Neural progenitor cell (in vitro differentiated cells): ENCODE measurements around the gene FHDC1. TPM values are rescaled to one million over a fixed set of nuclear protein-coding genes. Genes with fewer than 3 reads are reported as not detected.

Source experiments
- DNase-seq: peaks from one replicate; pipeline ENCODE4 v3.0.0-alpha.2; 2016; ENCODE audit warnings: low spot score
- H2AFZ ChIP-seq: fragments of 200-600 bp; sonication (generic); replicated peaks from 2 replicates; pipeline ENCODE4 v1.6.1; 2016; ENCODE audit warnings: antibody characterized with exemption
- H3F3A ChIP-seq: fragments of 200-600 bp; sonication (generic); 2 replicates; pipeline ENCODE4 v1.6.1; 2016; ENCODE audit warnings: antibody characterized with exemption, low read depth
- H3K27ac ChIP-seq: fragments of 200-600 bp; sonication (generic); 2 replicates; pipeline ENCODE4 v1.5.1; 2016; ENCODE audit warnings: mild to moderate bottlenecking
- H3K27me3 ChIP-seq: fragments of 200-600 bp; sonication (generic); 2 replicates; pipeline ENCODE4 v1.6.1; 2016; ENCODE audit warnings: mild to moderate bottlenecking, moderate library complexity
- H3K36me3 ChIP-seq: fragments of 200-600 bp; sonication (generic); 2 replicates; pipeline ENCODE4 v1.5.1; 2016
- H3K4me1 ChIP-seq: fragments of 200-600 bp; sonication (generic); 2 replicates; pipeline ENCODE4 v1.6.1; 2016; ENCODE audit warnings: mixed run types
- H3K4me2 ChIP-seq: fragments of 200-600 bp; sonication (generic); 2 replicates; pipeline ENCODE4 v1.6.1; 2016
- H3K4me3 ChIP-seq: fragments of 200-600 bp; sonication (generic); 2 replicates; pipeline ENCODE4 v1.5.1; 2016
- H3K79me2 ChIP-seq: fragments of 200-600 bp; sonication (generic); 2 replicates; pipeline ENCODE4 v1.6.1; 2016; ENCODE audit warnings: low read depth
- H3K9ac ChIP-seq: fragments of 200-600 bp; sonication (generic); 2 replicates; pipeline ENCODE4 v1.6.1; 2016
- H3K9me3 ChIP-seq: fragments of 200-600 bp; sonication (generic); 2 replicates; pipeline ENCODE4 v1.5.1; 2016; ENCODE audit warnings: low read depth
- H4K20me1 ChIP-seq: fragments of 200-600 bp; sonication (generic); 2 replicates; pipeline ENCODE4 v1.6.1; 2016; ENCODE audit warnings: low read depth
- H3K27ac Mint-ChIP-seq: 3 replicates; pipeline ENCODE4 v1.8.0; 2021; ENCODE audit warnings: mixed read lengths
- H3K27me3 Mint-ChIP-seq: 2 replicates; pipeline ENCODE4 v1.8.0; 2022; ENCODE audit warnings: low read depth, mild to moderate bottlenecking, inconsistent platforms, moderate library complexity, mixed read lengths; ENCODE audit not compliant: insufficient read depth
- H3K36me3 Mint-ChIP-seq: 3 replicates; pipeline ENCODE4 v1.8.0; 2021; ENCODE audit warnings: mixed read lengths
- H3K4me1 Mint-ChIP-seq: 3 replicates; pipeline ENCODE4 v1.8.0; 2021; ENCODE audit warnings: mixed read lengths
- H3K4me3 Mint-ChIP-seq: 3 replicates; pipeline ENCODE4 v1.8.0; 2021; ENCODE audit warnings: mild to moderate bottlenecking, moderate library complexity, mixed read lengths
- H3K9me3 Mint-ChIP-seq: 3 replicates; pipeline ENCODE4 v1.8.0; 2020; ENCODE audit warnings: mixed read lengths
- CTCF ChIP-seq: fragments of 200-600 bp; sonication (generic); IDR thresholded peaks from 2 replicates; pipeline ENCODE4 v1.5.1; 2017; ENCODE audit warnings: antibody characterized with exemption, mild to moderate bottlenecking
- EZH2 ChIP-seq: fragments of 200-600 bp; sonication (generic); IDR thresholded peaks from 2 replicates; pipeline ENCODE4 v1.6.1; 2017; ENCODE audit warnings: antibody characterized with exemption, mild to moderate bottlenecking, moderate library complexity
- EZH2phosphoT487 ChIP-seq: fragments of 200-600 bp; sonication (generic); IDR thresholded peaks from 2 replicates; pipeline ENCODE4 v1.6.1; 2017; ENCODE audit warnings: antibody characterized with exemption
- total RNA-seq: library from RNA; depleted of rRNA; stranded (reverse); fragments of >200 nt; gene quantifications from 2 replicates; pipeline ENCODE4 v1.2.3, GENCODE V29; 2015; ENCODE audit warnings: low replicate concordance

Gene FHDC1
- total RNA-seq, 1 donor from 2014 or later = 3.0 TPM

DNA sequence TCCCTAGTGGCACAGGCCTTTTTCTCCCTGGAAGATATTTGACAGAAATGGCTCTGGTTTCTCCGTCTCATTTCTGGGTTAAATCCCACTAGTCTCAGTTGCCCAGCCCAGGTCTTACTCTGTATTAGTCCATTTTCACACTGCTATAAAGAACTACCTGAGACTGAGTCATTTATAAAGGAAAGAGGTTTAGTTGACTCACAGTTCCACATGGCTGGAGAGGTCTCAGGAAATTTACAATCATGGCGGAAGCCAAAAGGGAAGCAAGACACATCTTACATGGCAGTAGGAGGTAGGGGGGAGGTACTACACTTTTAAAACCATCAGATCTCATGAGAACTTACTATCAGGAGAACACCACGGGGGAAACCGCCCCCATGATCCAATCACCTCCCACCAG, 81.9 kb downstream of the FHDC1 start:
- no peaks in the 10 kb centered on the region for H3K36me3 ChIP-seq
- H3K27ac Mint-ChIP-seq = no peak overlapping the region
- H3K4me3 ChIP-seq = no peak overlapping the region
- peaks cover 5% of the 10 kb centered on the region for H3K4me1 Mint-ChIP-seq
- H3K4me1 ChIP-seq = peaks cover 14% of the 10 kb centered on the region
- H4K20me1 ChIP-seq = no peaks in the 10 kb centered on the region
- no peak overlapping the region for H2AFZ ChIP-seq
- no peak overlapping the region for H3K27ac ChIP-seq
- H3K36me3 Mint-ChIP-seq = peaks cover 1% of the 10 kb centered on the region
- no peak for TF ChIP-seq EZH2
- no peak for TF ChIP-seq CTCF
- no peak for TF ChIP-seq EZH2phosphoT487
- peaks cover 2% of the 10 kb centered on the region for H3K9me3 Mint-ChIP-seq
- H3K27me3 ChIP-seq = no peaks in the 10 kb centered on the region
- no peak overlapping the region for H3K4me3 Mint-ChIP-seq
- H3K79me2 ChIP-seq = no peaks in the 10 kb centered on the region
- no peak overlapping the region for H3K4me2 ChIP-seq
- DNase-seq = no peak
- no peaks in the 10 kb centered on the region for H3K9me3 ChIP-seq
- H3K27me3 Mint-ChIP-seq = peaks cover 8% of the 10 kb centered on the region
- H3F3A ChIP-seq = peaks cover 8% of the 10 kb centered on the region
- H3K9ac ChIP-seq = no peak overlapping the region

GRCh38 chr4:153018684-153019083, 82.6 kb downstream of the FHDC1 start:
- Histone ChIP-seq H3K9me3 (no peaks in the 10 kb centered on the region), H3K9ac (no peak overlapping the region), H3K79me2 (no peaks in the 10 kb centered on the region), H3K27ac (no peak overlapping the region), H3K4me3 (no peak overlapping the region), H3K4me2 (no peak overlapping the region), H2AFZ (no peak overlapping the region), H3K27me3 (no peaks in the 10 kb centered on the region), H3K4me1 (peaks cover 18% of the 10 kb centered on the region), H3F3A (peaks cover 8% of the 10 kb centered on the region), H3K36me3 (no peaks in the 10 kb centered on the region), H4K20me1 (no peaks in the 10 kb centered on the region)
- TF ChIP-seq EZH2 (no peak), EZH2phosphoT487 (no peak), CTCF (no peak)
- peaks cover 1% of the 10 kb centered on the region for H3K36me3 Mint-ChIP-seq
- peaks cover 5% of the 10 kb centered on the region for H3K4me1 Mint-ChIP-seq
- H3K4me3 Mint-ChIP-seq = no peak overlapping the region
- no peak overlapping the region for H3K27ac Mint-ChIP-seq
- no peak for DNase-seq
- H3K27me3 Mint-ChIP-seq = peaks cover 5% of the 10 kb centered on the region
- H3K9me3 Mint-ChIP-seq = peaks cover 2% of the 10 kb centered on the region

- H3K27me3 Mint-ChIP-seq = peaks cover 5% of the 10 kb centered on the region
- peaks cover 13% of the 10 kb centered on the region for H3K4me1 Mint-ChIP-seq
- peaks cover 21% of the 10 kb centered on the region for H3K4me1 ChIP-seq
Observed at GRCh38 chr4:153019906-153020305, 83.8 kb downstream of the FHDC1 start.

More at GRCh38 chr4:153019906-153020305, 83.8 kb downstream of the FHDC1 start:
- peaks cover 1% of the 10 kb centered on the region for H3K36me3 Mint-ChIP-seq
- no peak overlapping the region for H3K4me3 Mint-ChIP-seq
- H3F3A ChIP-seq = peaks cover 8% of the 10 kb centered on the region
- no peak overlapping the region for H2AFZ ChIP-seq
- H3K9me3 Mint-ChIP-seq = peaks cover 2% of the 10 kb centered on the region
- H3K36me3 ChIP-seq = no peaks in the 10 kb centered on the region
- H3K4me2 ChIP-seq = no peak overlapping the region
- no peaks in the 10 kb centered on the region for H3K27me3 ChIP-seq
- H3K27ac Mint-ChIP-seq = peak overlapping the region; percentile 11
- no peak overlapping the region for H3K27ac ChIP-seq
- no peaks in the 10 kb centered on the region for H4K20me1 ChIP-seq
- no peak for DNase-seq
- no peaks in the 10 kb centered on the region for H3K9me3 ChIP-seq
- H3K9ac ChIP-seq = no peak overlapping the region
- no peak overlapping the region for H3K4me3 ChIP-seq
- TF ChIP-seq CTCF (no peak), EZH2phosphoT487 (no peak), EZH2 (no peak)
- no peaks in the 10 kb centered on the region for H3K79me2 ChIP-seq
